Trophoblast cell (in vitro differentiated cells and primary cell): ENCODE results near the gene FGG.

Source experiments
- DNase-seq, 2 donors: peaks; one replicate each; pipeline ENCODE4 v3.0.0-alpha.2; 2016
- H2AFZ ChIP-seq: 2 replicates; pipeline ENCODE4 v1.6.1; 2013; ENCODE audit warnings: low read length, moderate library complexity, mild to moderate bottlenecking; ENCODE audit not compliant: insufficient read depth, poor library complexity
- H2AK5ac ChIP-seq: 2 replicates; pipeline ENCODE4 v1.6.1; 2013; ENCODE audit warnings: mild to moderate bottlenecking, low read length
- H2BK120ac ChIP-seq: 2 replicates; pipeline ENCODE4 v1.6.1; 2013; ENCODE audit warnings: low read length, mild to moderate bottlenecking, moderate library complexity; ENCODE audit not compliant: insufficient read depth, poor library complexity
- H2BK12ac ChIP-seq: 2 replicates; pipeline ENCODE4 v1.6.1; 2013; ENCODE audit warnings: mild to moderate bottlenecking, low read length, moderate library complexity
- H2BK5ac ChIP-seq: 2 replicates; pipeline ENCODE4 v1.6.1; 2013; ENCODE audit warnings: low read length, low read depth, moderate library complexity, mild to moderate bottlenecking; ENCODE audit not compliant: poor library complexity
- H3K14ac ChIP-seq: 2 replicates; pipeline ENCODE4 v1.6.1; 2013; ENCODE audit warnings: mild to moderate bottlenecking, low read length
- H3K18ac ChIP-seq: 2 replicates; pipeline ENCODE4 v1.6.1; 2013; ENCODE audit warnings: mild to moderate bottlenecking, low read length
- H3K23ac ChIP-seq: 2 replicates; pipeline ENCODE4 v1.6.1; 2013; ENCODE audit warnings: low read length
- H3K27ac ChIP-seq: 2 replicates; pipeline ENCODE4 v1.5.1; 2013; ENCODE audit warnings: low read depth, mild to moderate bottlenecking, inconsistent platforms, low read length, moderate library complexity
- H3K27me3 ChIP-seq: 2 replicates; pipeline ENCODE4 v1.6.1; 2013; ENCODE audit warnings: inconsistent platforms, mild to moderate bottlenecking, low read length, moderate library complexity; ENCODE audit not compliant: insufficient read depth
- H3K36me3 ChIP-seq, 2 experiments: 1 replicate in 1 of 2; 2 replicates in 1 of 2; pipeline ENCODE4 v1.6.1; 2013; ENCODE audit warnings: low read length in 2 of 2, mild to moderate bottlenecking in 2 of 2, moderate library complexity in 1 of 2; ENCODE audit not compliant: insufficient read depth in 2 of 2, control insufficient read depth in 1 of 2
- H3K4ac ChIP-seq: 2 replicates; pipeline ENCODE4 v1.6.1; 2013; ENCODE audit warnings: low read depth, mild to moderate bottlenecking, low read length, moderate library complexity
- H3K4me1 ChIP-seq, 2 experiments: 1 replicate in 1 of 2; 2 replicates in 1 of 2; pipeline ENCODE4 v1.6.1; 2013; ENCODE audit warnings: low read length in 2 of 2, mild to moderate bottlenecking in 2 of 2, moderate library complexity in 1 of 2; ENCODE audit not compliant: insufficient read depth in 2 of 2, control insufficient read depth in 1 of 2
- H3K4me2 ChIP-seq: 2 replicates; pipeline ENCODE4 v1.6.1; 2013; ENCODE audit warnings: inconsistent platforms, mild to moderate bottlenecking, low read length, moderate library complexity
- H3K4me3 ChIP-seq: 2 replicates; pipeline ENCODE4 v1.5.1; 2013; ENCODE audit warnings: mild to moderate bottlenecking, low read depth, low read length, inconsistent platforms
- H3K79me1 ChIP-seq: one replicate; pipeline ENCODE4 v1.6.1; 2013; ENCODE audit warnings: low read length
- H3K79me2 ChIP-seq: 2 replicates; pipeline ENCODE4 v1.6.1; 2013; ENCODE audit warnings: low read length, mild to moderate bottlenecking; ENCODE audit not compliant: control insufficient read depth, insufficient read depth, poor library complexity
- H3K9ac ChIP-seq: 2 replicates; pipeline ENCODE4 v1.6.1; 2013; ENCODE audit warnings: mild to moderate bottlenecking, low read length
- H3K9me3 ChIP-seq: 2 replicates; pipeline ENCODE4 v1.6.1; 2013; ENCODE audit warnings: low read depth, mild to moderate bottlenecking, control low read depth, inconsistent platforms, low read length; ENCODE audit not compliant: insufficient read depth
- H4K12ac ChIP-seq: 2 replicates; pipeline ENCODE4 v1.6.1; 2013; ENCODE audit warnings: low read depth, mild to moderate bottlenecking, low read length, moderate library complexity
- H4K8ac ChIP-seq: 2 replicates; pipeline ENCODE4 v1.6.1; 2013; ENCODE audit warnings: low read depth, mild to moderate bottlenecking, low read length, moderate library complexity
- H4K91ac ChIP-seq: one replicate; pipeline ENCODE4 v1.6.1; 2013; ENCODE audit warnings: low read depth, mild to moderate bottlenecking, low read length, moderate library complexity
- WGBS: extraction: QIAGEN DNeasy Blood & Tissue Kit; methylation state at CpG from one replicate; pipeline ENCODE4 v1.1.7; 2013; ENCODE audit warnings: missing lambda C conversion rate; ENCODE audit not compliant: insufficient read length, insufficient coverage; ENCODE audit errors: extremely low coverage; 5-methylcytosine and 5-hydroxymethylcytosine counted together

FGG gene

DNA sequence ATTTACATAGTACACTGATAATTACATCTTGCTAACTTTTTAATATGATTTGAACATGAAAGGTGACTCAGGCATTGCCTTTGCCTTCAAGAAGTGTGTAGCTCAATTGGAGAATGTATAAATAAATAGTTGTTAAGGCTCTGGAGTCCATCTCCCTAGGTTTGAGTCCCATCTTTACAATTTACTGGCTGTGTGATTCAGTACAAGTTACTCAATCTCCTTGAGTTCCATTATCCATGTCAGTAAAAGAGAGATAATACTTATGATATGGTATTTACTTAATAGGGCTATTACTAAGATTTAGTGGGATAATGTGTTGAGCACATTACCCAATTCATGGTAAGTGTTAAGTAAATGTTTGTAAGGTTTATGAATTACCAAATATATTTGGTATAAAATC is 1.9 kb upstream of the FGG start:
- no peak overlapping the region for H3K27ac ChIP-seq

GRCh38 chr4:154611833-154612232 is 623 bp downstream of the FGG start:
- H2BK120ac ChIP-seq, result no peak overlapping the region
- no peaks in the 10 kb centered on the region for H3K79me1 ChIP-seq
- no peak overlapping the region for H2BK5ac ChIP-seq
- no peaks in the 10 kb centered on the region for H3K27me3 ChIP-seq
- H2BK12ac ChIP-seq, result no peak overlapping the region
- H2AFZ ChIP-seq, result no peak overlapping the region
- no peaks in the 10 kb centered on the region for H3K9me3 ChIP-seq
- no peak overlapping the region for H3K4me2 ChIP-seq
- no peaks in the 10 kb centered on the region for H3K79me2 ChIP-seq
- H3K36me3 ChIP-seq, result no peaks in the 10 kb centered on the region
- no peak overlapping the region for H3K14ac ChIP-seq
- H4K12ac ChIP-seq, result no peak overlapping the region
- no peak overlapping the region for H3K4me3 ChIP-seq
- H3K4ac ChIP-seq, result no peak overlapping the region
- no peaks in the 10 kb centered on the region for H3K4me1 ChIP-seq
- DNase-seq, result no peak
- no peak overlapping the region for H4K91ac ChIP-seq
- H2AK5ac ChIP-seq, result no peak overlapping the region
- H3K23ac ChIP-seq, result no peak overlapping the region
- no peak overlapping the region for H3K27ac ChIP-seq
- no CpG with 5 or more reads among the region's 1 CpG for WGBS
- no peak overlapping the region for H3K9ac ChIP-seq
- H4K8ac ChIP-seq, result no peak overlapping the region
- H3K18ac ChIP-seq, result no peak overlapping the region

More for the DNA sequence above, 1.9 kb upstream of the FGG start:
- Histone ChIP-seq H4K91ac (no peak overlapping the region), H2AK5ac (no peak overlapping the region), H2BK120ac (no peak overlapping the region), H2AFZ (no peak overlapping the region), H3K4me3 (no peak overlapping the region), H3K14ac (no peak overlapping the region), H3K79me1 (no peaks in the 10 kb centered on the region), H3K36me3 (no peaks in the 10 kb centered on the region), H3K27me3 (no peaks in the 10 kb centered on the region), H3K4ac (no peak overlapping the region), H3K18ac (no peak overlapping the region), H3K4me2 (no peak overlapping the region), H2BK12ac (no peak overlapping the region), H3K4me1 (no peaks in the 10 kb centered on the region), H4K12ac (no peak overlapping the region), H3K9ac (no peak overlapping the region), H2BK5ac (no peak overlapping the region), H4K8ac (no peak overlapping the region), H3K23ac (no peak overlapping the region), H3K79me2 (no peaks in the 10 kb centered on the region), H3K9me3 (no peaks in the 10 kb centered on the region)
- DNase-seq, result no peak

- Histone ChIP-seq H3K4me3 (no peak overlapping the region), H3K23ac (no peak overlapping the region), H2BK120ac (no peak overlapping the region), H3K18ac (no peak overlapping the region), H3K27ac (no peak overlapping the region), H2AK5ac (no peak overlapping the region), H3K79me1 (no peaks in the 10 kb centered on the region), H3K27me3 (no peaks in the 10 kb centered on the region), H3K36me3 (no peaks in the 10 kb centered on the region), H2BK5ac (no peak overlapping the region), H3K14ac (no peak overlapping the region), H3K4me2 (no peak overlapping the region), H2BK12ac (no peak overlapping the region), H3K4ac (no peak overlapping the region), H3K79me2 (no peaks in the 10 kb centered on the region), H2AFZ (no peak overlapping the region), H4K12ac (no peak overlapping the region), H3K4me1 (no peaks in the 10 kb centered on the region), H4K8ac (no peak overlapping the region), H3K9ac (no peak overlapping the region), H3K9me3 (no peaks in the 10 kb centered on the region), H4K91ac (no peak overlapping the region)
- WGBS, result no CpG with 5 or more reads among the region's 4 CpGs
- no peak for DNase-seq
These were observed 1.9 kb downstream of the FGG start for GRCh38 chr4:154610582-154610981.

- Histone ChIP-seq H3K9ac (no peak overlapping the region), H3K9me3 (no peaks in the 10 kb centered on the region), H4K12ac (no peak overlapping the region), H2AK5ac (no peak overlapping the region), H3K36me3 (no peaks in the 10 kb centered on the region), H3K14ac (no peak overlapping the region), H3K79me1 (no peaks in the 10 kb centered on the region), H2BK120ac (no peak overlapping the region), H3K4me3 (no peak overlapping the region), H3K4ac (no peak overlapping the region), H4K91ac (no peak overlapping the region), H3K23ac (no peak overlapping the region), H2BK5ac (no peak overlapping the region), H3K27ac (no peak overlapping the region), H3K4me2 (no peak overlapping the region), H3K4me1 (no peaks in the 10 kb centered on the region), H3K79me2 (no peaks in the 10 kb centered on the region), H4K8ac (no peak overlapping the region), H3K18ac (no peak overlapping the region), H3K27me3 (no peaks in the 10 kb centered on the region), H2BK12ac (no peak overlapping the region), H2AFZ (no peak overlapping the region)
- no CpG with 5 or more reads among the region's 4 CpGs for WGBS
- no peak for DNase-seq
These were observed 2.9 kb downstream of the FGG start for GRCh38 chr4:154609532-154609931.
